ENCODE measurements around the gene WDR74.

The WDR74 gene

GRCh38 chr11:62786318-62787004 lies 52.9 kb downstream of the WDR74 start:
- TF ChIP-seq FOXP2 (optimal IDR thresholded peaks at IDR 0.05; ENCODE audit: control extremely low read depth, extremely low read length, insufficient read depth) (no peak), EZH2 (IDR thresholded peaks at IDR 0.05) (no peak), POLR2AphosphoS5 (IDR thresholded peaks at IDR 0.05; ENCODE audit: borderline replicate concordance, low read depth, low read length) (no peak)
- Histone ChIP-seq H3K36me3 (ENCODE audit: insufficient read depth, low read length) (peaks cover 35% of the 10 kb centered on the region), H3K9ac (ENCODE audit: insufficient read length) (peak overlapping the region; percentile 92), H3K9me3 (ENCODE audit: low read depth, low read length) (no peaks in the 10 kb centered on the region), H3K4me3 (peak overlapping the region; percentile 85), H3K27ac (peak overlapping the region; percentile 89)
- no peak for DNase-seq (ENCODE audit: low read depth, low spot score)
